ENCODE results near the gene BRSK2.

DNA sequence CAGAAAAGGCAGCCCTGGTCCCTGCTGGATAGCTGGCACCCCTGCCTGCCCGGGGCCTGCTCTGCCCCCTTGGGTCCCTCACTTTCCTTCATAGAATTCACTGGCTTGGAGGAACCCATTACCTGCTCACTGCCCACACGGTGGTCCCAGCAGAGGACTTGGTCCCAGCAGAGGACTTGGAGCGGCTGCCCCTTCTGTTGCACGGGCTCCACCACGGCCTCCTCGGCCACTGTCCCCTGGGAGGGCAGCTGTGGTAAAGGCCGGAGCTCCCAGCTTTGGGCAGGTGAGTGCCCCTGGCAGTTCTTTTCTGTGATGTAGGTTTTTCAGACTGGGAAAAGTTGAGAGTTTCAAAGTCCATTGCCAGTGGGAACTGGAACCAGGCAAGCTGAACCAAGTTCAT is 25.9 kb downstream of the BRSK2 start:
- TF ChIP-seq, protein P1, sequence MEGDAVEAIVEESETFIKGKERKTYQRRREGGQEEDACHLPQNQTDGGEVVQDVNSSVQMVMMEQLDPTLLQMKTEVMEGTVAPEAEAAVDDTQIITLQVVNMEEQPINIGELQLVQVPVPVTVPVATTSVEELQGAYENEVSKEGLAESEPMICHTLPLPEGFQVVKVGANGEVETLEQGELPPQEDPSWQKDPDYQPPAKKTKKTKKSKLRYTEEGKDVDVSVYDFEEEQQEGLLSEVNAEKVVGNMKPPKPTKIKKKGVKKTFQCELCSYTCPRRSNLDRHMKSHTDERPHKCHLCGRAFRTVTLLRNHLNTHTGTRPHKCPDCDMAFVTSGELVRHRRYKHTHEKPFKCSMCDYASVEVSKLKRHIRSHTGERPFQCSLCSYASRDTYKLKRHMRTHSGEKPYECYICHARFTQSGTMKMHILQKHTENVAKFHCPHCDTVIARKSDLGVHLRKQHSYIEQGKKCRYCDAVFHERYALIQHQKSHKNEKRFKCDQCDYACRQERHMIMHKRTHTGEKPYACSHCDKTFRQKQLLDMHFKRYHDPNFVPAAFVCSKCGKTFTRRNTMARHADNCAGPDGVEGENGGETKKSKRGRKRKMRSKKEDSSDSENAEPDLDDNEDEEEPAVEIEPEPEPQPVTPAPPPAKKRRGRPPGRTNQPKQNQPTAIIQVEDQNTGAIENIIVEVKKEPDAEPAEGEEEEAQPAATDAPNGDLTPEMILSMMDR (conservative IDR thresholded peaks at IDR 0.05 in 1 of 2, IDR thresholded peaks at IDR 0.05 in 1 of 2; ENCODE audit: extremely low read depth in 1 of 2, insufficient read depth in 1 of 2, low read depth in 1 of 2, low read length in 2 of 2), result no peak
- no peak for TF ChIP-seq EZH2 (IDR thresholded peaks at IDR 0.05; ENCODE audit: borderline replicate concordance, low read length)
